Coronary artery (tissue), 2 donors: ENCODE measurements around the gene SLC25A21.

Experiments
- DNase-seq: peaks from one replicate; pipeline ENCODE4 v3.0.0-alpha.2; 2017; ENCODE audit warnings: low spot score
- H3K27ac ChIP-seq, 2 donors: fragments of 200-600 bp; sonication (generic); one replicate each; pipeline ENCODE4 v1.5.1; 2016 to 2019
- H3K4me3 ChIP-seq: fragments of 200-600 bp; sonication (generic); 2 replicates; pipeline ENCODE4 v1.5.1; 2016; ENCODE audit warnings: mild to moderate bottlenecking, moderate library complexity
- CTCF ChIP-seq: fragments of 200-600 bp; sonication (generic); IDR thresholded peaks from one replicate; pipeline ENCODE4 v1.5.1; 2019; ENCODE audit warnings: antibody characterized with exemption

Gene SLC25A21

GRCh38 chr14:36724162-36724561 lies 448.2 kb downstream of the SLC25A21 start:
- TF ChIP-seq CTCF = no peak

GRCh38 chr14:36723530-36723929 lies 448.9 kb downstream of the SLC25A21 start:
- no peak for TF ChIP-seq CTCF
- H3K4me3 ChIP-seq = no peak overlapping the region
- DNase-seq = no peak
- no peak overlapping the region for H3K27ac ChIP-seq

More at GRCh38 chr14:36724162-36724561, 448.2 kb downstream of the SLC25A21 start:
- no peak overlapping the region for H3K27ac ChIP-seq
- H3K4me3 ChIP-seq = no peak overlapping the region
- DNase-seq = no peak

- TF ChIP-seq CTCF = no peak
- Histone ChIP-seq H3K4me3 (no peak overlapping the region), H3K27ac (no peak overlapping the region)
- no peak for DNase-seq
Observed at GRCh38 chr14:36721877-36722276, 450.5 kb downstream of the SLC25A21 start.

- H3K27ac ChIP-seq = no peak overlapping the region
- DNase-seq = no peak
- H3K4me3 ChIP-seq = no peak overlapping the region
- no peak for TF ChIP-seq CTCF
Observed at GRCh38 chr14:36720657-36721056, 451.7 kb downstream of the SLC25A21 start.

GRCh38 chr14:36719823-36720222 lies 452.6 kb downstream of the SLC25A21 start:
- Histone ChIP-seq H3K27ac (no peak overlapping the region), H3K4me3 (no peak overlapping the region)
- DNase-seq = no peak
- no peak for TF ChIP-seq CTCF

- TF ChIP-seq CTCF = no peak
- no peak overlapping the region for H3K27ac ChIP-seq
- no peak overlapping the region for H3K4me3 ChIP-seq
- no peak for DNase-seq
Observed at GRCh38 chr14:36718216-36718615, 454.2 kb downstream of the SLC25A21 start.

GRCh38 chr14:36717363-36717762 lies 455.0 kb downstream of the SLC25A21 start:
- TF ChIP-seq CTCF = no peak
- Histone ChIP-seq H3K4me3 (no peak overlapping the region), H3K27ac (no peak overlapping the region)
- DNase-seq = no peak
